Measurements from ENCODE around the gene NR2C1.

DNA sequence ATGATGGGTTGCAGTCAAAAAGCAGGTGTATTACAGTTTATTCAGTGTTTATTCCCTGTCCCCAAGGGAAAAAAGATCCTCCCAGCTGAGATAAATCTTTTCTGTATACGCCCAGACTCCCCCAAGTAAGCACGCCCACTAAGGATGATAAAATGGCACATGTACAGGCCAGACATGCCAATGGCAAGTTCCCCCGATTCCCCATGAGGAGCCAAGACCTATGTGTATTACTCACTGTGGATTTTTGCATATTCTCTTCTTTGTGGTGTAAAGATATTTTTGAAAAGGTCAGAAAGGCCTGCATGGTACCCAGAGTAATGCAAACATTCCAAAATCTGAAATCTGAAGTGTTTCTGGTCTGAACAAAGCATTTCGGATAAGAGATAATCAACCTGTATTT, 22.2 kb downstream of the NR2C1 start:
- TF ChIP-seq, protein P1, sequence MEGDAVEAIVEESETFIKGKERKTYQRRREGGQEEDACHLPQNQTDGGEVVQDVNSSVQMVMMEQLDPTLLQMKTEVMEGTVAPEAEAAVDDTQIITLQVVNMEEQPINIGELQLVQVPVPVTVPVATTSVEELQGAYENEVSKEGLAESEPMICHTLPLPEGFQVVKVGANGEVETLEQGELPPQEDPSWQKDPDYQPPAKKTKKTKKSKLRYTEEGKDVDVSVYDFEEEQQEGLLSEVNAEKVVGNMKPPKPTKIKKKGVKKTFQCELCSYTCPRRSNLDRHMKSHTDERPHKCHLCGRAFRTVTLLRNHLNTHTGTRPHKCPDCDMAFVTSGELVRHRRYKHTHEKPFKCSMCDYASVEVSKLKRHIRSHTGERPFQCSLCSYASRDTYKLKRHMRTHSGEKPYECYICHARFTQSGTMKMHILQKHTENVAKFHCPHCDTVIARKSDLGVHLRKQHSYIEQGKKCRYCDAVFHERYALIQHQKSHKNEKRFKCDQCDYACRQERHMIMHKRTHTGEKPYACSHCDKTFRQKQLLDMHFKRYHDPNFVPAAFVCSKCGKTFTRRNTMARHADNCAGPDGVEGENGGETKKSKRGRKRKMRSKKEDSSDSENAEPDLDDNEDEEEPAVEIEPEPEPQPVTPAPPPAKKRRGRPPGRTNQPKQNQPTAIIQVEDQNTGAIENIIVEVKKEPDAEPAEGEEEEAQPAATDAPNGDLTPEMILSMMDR (IDR thresholded peaks at IDR 0.05; ENCODE audit: insufficient read depth, low read depth, low read length), result no peak
- no peak for TF ChIP-seq EZH2 (IDR thresholded peaks at IDR 0.05; ENCODE audit: insufficient read depth, low read length)

Data from astrocyte (in vitro differentiated cells and primary cell).